OCI-LY7 (cell line): ENCODE data around the gene DNER. TPM values are rescaled to one million over a fixed set of nuclear protein-coding genes. Genes with fewer than 3 reads are reported as not detected.

Experiments used
- BruUV-seq: library from RNA; stranded (reverse); fragments of 400-500 nt; replicated peaks from 2 replicates; lab custom pipeline; 2021; lab: Mats Ljungman, UMichigan
- CTCF ChIA-PET: fragments of 300-600 bp; sonication (Branson Sonifier 250); formaldehyde crosslinking; loops from one replicate; lab custom pipeline; 2022; ENCODE audit warnings: antibody characterized with exemption; ENCODE audit not compliant: unreplicated experiment; lab: Charles Lee
- POLR2A ChIA-PET: fragments of 300-600 bp; sonication (Branson Sonifier 250); formaldehyde crosslinking; loops from one replicate; lab custom pipeline; 2022; ENCODE audit warnings: antibody characterized with exemption; lab: Charles Lee
- DNase-seq: peaks from one replicate; pipeline ENCODE4 v3.0.0-alpha.2; 2015; ENCODE audit warnings: low spot score
- H2AFZ ChIP-seq: fragments of 200-600 bp; sonication (generic), shearing (Covaris generic); 2 replicates; pipeline ENCODE4 v1.6.1; 2014; ENCODE audit warnings: mild to moderate bottlenecking, antibody characterized with exemption, low read length, moderate library complexity
- H3K27ac ChIP-seq: fragments of 200-600 bp; sonication (generic); 2 replicates; pipeline ENCODE4 v1.5.1; 2014; ENCODE audit warnings: mixed run types, low read depth, mild to moderate bottlenecking, moderate library complexity, low read length, inconsistent platforms; ENCODE audit not compliant: poor library complexity, severe bottlenecking
- H3K36me3 ChIP-seq: fragments of 200-600 bp; sonication (generic); 2 replicates; pipeline ENCODE4 v1.6.1; 2014; ENCODE audit warnings: mild to moderate bottlenecking, antibody characterized with exemption, low read length, moderate library complexity, mixed read lengths; ENCODE audit not compliant: insufficient read depth
- H3K4me1 ChIP-seq: fragments of 200-600 bp; sonication (generic); 2 replicates; pipeline ENCODE4 v1.5.1; 2014; ENCODE audit warnings: mild to moderate bottlenecking, low read length; ENCODE audit not compliant: insufficient read depth, poor library complexity, severe bottlenecking
- H3K4me2 ChIP-seq: fragments of 200-600 bp; sonication (generic); 2 replicates; pipeline ENCODE4 v1.6.1; 2014; ENCODE audit warnings: mild to moderate bottlenecking, low read length
- H3K4me3 ChIP-seq: fragments of 200-600 bp; sonication (generic); 2 replicates; pipeline ENCODE4 v1.5.1; 2014; ENCODE audit warnings: mild to moderate bottlenecking, low read depth, low read length; ENCODE audit not compliant: poor library complexity, severe bottlenecking
- H3K79me2 ChIP-seq: fragments of 200-600 bp; sonication (generic); 2 replicates; pipeline ENCODE4 v1.6.1; 2016; ENCODE audit warnings: low read depth, mild to moderate bottlenecking, low read length, moderate library complexity, mixed read lengths; ENCODE audit not compliant: insufficient read depth
- H3K9me2 ChIP-seq: fragments of 200-600 bp; sonication (generic); 2 replicates; pipeline ENCODE4 v1.6.1; 2016; ENCODE audit warnings: mild to moderate bottlenecking, low read length, mixed read lengths; ENCODE audit not compliant: insufficient read depth
- H3K9me3 ChIP-seq: fragments of 200-600 bp; sonication (generic); 2 replicates; pipeline ENCODE4 v1.6.1; 2014; ENCODE audit warnings: mild to moderate bottlenecking, mixed run types, low read length, mixed read lengths
- H4K20me1 ChIP-seq: fragments of 200-600 bp; sonication (generic); 2 replicates; pipeline ENCODE4 v1.6.1; 2014; ENCODE audit warnings: mild to moderate bottlenecking, antibody characterized with exemption, low read length, moderate library complexity, mixed read lengths; ENCODE audit not compliant: insufficient read depth
- EZH2phosphoT487 ChIP-seq: fragments of 200-600 bp; sonication (generic); IDR thresholded peaks from 2 replicates; pipeline ENCODE4 v1.6.1; 2018; ENCODE audit warnings: low read depth, borderline replicate concordance, mild to moderate bottlenecking, mixed run types, antibody characterized with exemption, low read length, moderate library complexity, mixed read lengths
- intact Hi-C: fragments of 100-400 bp; cut with micrococcal nuclease; formaldehyde crosslinking; loops from one replicate; pipeline ENCODE4 v1.10.0; 2022; ENCODE audit not compliant: unreplicated experiment
- total RNA-seq, 2 experiments: library from RNA; depleted of rRNA in 1 of 2; stranded (reverse); fragments of >200 nt in 1 of 2; shearing (Covaris generic) in 1 of 2; gene quantifications; 2 replicates each; pipeline ENCODE4 v1.2.3, GENCODE V29; 2014 to 2022
- TF ChIP-seq, protein P1 (sequence below): fragments of 200-600 bp; sonication (generic); conservative IDR thresholded peaks from 2 replicates; pipeline ENCODE4 v1.5.1; 2014; ENCODE audit warnings: mild to moderate bottlenecking, antibody characterized with exemption, low read length, moderate library complexity, mixed read lengths

Gene DNER
- total RNA-seq, 2 experiments from 2014 or later: not detected

GRCh38 chr2:229425598-229425997 is 288.8 kb downstream of the DNER start:
- H3K9me3 ChIP-seq: no peaks in the 10 kb centered on the region
- H3K79me2 ChIP-seq: no peaks in the 10 kb centered on the region
- H3K36me3 ChIP-seq: no peaks in the 10 kb centered on the region
- ChIA-PET POLR2A (interaction anchor here (0.6 kb wide), 1 partner anchor 205 kb away, joined by 8 read pairs; no protein-coding TSS in a partner anchor), CTCF (no interaction called here)
- H4K20me1 ChIP-seq: no peaks in the 10 kb centered on the region
- no peak for TF ChIP-seq EZH2phosphoT487
- TF ChIP-seq, protein P1, sequence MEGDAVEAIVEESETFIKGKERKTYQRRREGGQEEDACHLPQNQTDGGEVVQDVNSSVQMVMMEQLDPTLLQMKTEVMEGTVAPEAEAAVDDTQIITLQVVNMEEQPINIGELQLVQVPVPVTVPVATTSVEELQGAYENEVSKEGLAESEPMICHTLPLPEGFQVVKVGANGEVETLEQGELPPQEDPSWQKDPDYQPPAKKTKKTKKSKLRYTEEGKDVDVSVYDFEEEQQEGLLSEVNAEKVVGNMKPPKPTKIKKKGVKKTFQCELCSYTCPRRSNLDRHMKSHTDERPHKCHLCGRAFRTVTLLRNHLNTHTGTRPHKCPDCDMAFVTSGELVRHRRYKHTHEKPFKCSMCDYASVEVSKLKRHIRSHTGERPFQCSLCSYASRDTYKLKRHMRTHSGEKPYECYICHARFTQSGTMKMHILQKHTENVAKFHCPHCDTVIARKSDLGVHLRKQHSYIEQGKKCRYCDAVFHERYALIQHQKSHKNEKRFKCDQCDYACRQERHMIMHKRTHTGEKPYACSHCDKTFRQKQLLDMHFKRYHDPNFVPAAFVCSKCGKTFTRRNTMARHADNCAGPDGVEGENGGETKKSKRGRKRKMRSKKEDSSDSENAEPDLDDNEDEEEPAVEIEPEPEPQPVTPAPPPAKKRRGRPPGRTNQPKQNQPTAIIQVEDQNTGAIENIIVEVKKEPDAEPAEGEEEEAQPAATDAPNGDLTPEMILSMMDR: no peak
- H3K9me2 ChIP-seq: no peaks in the 10 kb centered on the region
- H3K27ac ChIP-seq: no peak overlapping the region
- no TSS peak for BruUV-seq
- H3K4me3 ChIP-seq: no peak overlapping the region
- H2AFZ ChIP-seq: no peak overlapping the region
- no peak overlapping the region for H3K4me2 ChIP-seq
- DNase-seq: no peak
- H3K4me1 ChIP-seq: no peaks in the 10 kb centered on the region
- intact Hi-C loops: no loop called here

DNA sequence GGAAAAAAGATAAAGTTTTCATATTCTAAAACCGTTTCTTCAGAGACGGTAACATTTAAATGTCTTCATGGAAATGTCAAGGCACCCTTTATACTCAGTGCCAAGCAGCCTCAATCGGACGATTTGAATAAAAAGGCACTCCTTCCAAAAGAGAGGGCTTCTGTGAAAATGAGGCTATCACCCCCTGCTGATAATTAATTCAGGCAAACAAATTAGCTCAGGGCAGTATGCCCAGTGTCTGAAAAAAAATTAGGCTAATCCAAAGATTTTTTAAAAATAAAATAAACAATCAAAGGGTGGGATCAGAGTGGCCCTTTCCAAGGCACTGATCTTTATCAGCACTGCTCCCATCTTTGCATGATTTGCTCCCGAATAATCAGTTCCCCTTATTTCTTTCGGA is 292.3 kb downstream of the DNER start:
- TF ChIP-seq EZH2phosphoT487: no peak
- TF ChIP-seq, protein P1: no peak
- no peak overlapping the region for H3K27ac ChIP-seq
- no peaks in the 10 kb centered on the region for H3K79me2 ChIP-seq
- no peak overlapping the region for H3K4me2 ChIP-seq
- CTCF ChIA-PET: no interaction called here
- H4K20me1 ChIP-seq: no peaks in the 10 kb centered on the region
- no peaks in the 10 kb centered on the region for H3K9me2 ChIP-seq
- H3K4me1 ChIP-seq: no peaks in the 10 kb centered on the region
- H2AFZ ChIP-seq: no peak overlapping the region
- H3K4me3 ChIP-seq: no peak overlapping the region
- no peak for DNase-seq
- intact Hi-C loops: no loop called here
- no peaks in the 10 kb centered on the region for H3K36me3 ChIP-seq
- POLR2A ChIA-PET: interaction anchor here (0.6 kb wide), 1 partner anchor 574 kb away, joined by 4 read pairs; no protein-coding TSS in a partner anchor
- no peaks in the 10 kb centered on the region for H3K9me3 ChIP-seq
- no TSS peak for BruUV-seq

DNA sequence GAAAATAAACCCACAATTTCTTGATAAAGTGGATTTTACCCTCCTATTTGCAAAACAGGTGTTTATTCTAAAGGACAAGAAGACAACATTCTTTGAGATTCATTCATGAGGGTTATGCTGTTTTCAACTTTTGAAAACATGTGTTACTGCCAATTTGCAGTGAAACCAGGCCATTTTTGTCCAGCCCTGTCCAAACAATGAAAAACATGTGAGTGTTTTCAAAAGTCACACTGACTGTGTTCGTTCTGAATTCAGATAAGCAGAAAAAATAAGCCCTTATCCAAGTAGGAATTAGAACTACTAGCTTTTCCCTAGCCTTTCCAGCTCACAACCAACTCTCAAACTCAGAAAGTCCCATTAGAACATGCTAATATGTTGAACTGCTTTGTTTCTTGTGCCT is 295.2 kb downstream of the DNER start:
- H3K4me2 ChIP-seq: no peak overlapping the region
- TF ChIP-seq, protein P1: no peak
- no peak for TF ChIP-seq EZH2phosphoT487
- DNase-seq: no peak
- ChIA-PET POLR2A (no interaction called here), CTCF (no interaction called here)
- H3K9me3 ChIP-seq: no peaks in the 10 kb centered on the region
- no peaks in the 10 kb centered on the region for H4K20me1 ChIP-seq
- H3K79me2 ChIP-seq: no peaks in the 10 kb centered on the region
- no peaks in the 10 kb centered on the region for H3K9me2 ChIP-seq
- H2AFZ ChIP-seq: no peak overlapping the region
- BruUV-seq: no TSS peak
- intact Hi-C loops: no loop called here
- H3K36me3 ChIP-seq: no peaks in the 10 kb centered on the region
- H3K4me3 ChIP-seq: no peak overlapping the region
- no peak overlapping the region for H3K27ac ChIP-seq
- no peaks in the 10 kb centered on the region for H3K4me1 ChIP-seq
